H9 (cell line): ENCODE measurements around the gene UQCRHL. TPM values are rescaled to one million over a fixed set of nuclear protein-coding genes. Genes with fewer than 3 reads are reported as not detected.

ENCODE experiments used
- DNase-seq: peaks from one replicate; pipeline ENCODE4 v3.0.0-alpha.2; 2017
- H2AFZ ChIP-seq: one replicate; pipeline ENCODE4 v1.6.1; 2013; ENCODE audit warnings: mild to moderate bottlenecking, low read length, control low read depth, moderate library complexity
- H2AK5ac ChIP-seq: 2 replicates; pipeline ENCODE4 v1.6.1; 2013; ENCODE audit warnings: low read length, control low read depth, mixed read lengths; ENCODE audit not compliant: insufficient read length
- H2BK120ac ChIP-seq: one replicate; pipeline ENCODE4 v1.6.1; 2013; ENCODE audit warnings: low read depth, mild to moderate bottlenecking, low read length, control low read depth, inconsistent platforms; ENCODE audit not compliant: poor library complexity, severe bottlenecking
- H2BK12ac ChIP-seq: 2 replicates; pipeline ENCODE4 v1.6.1; 2013; ENCODE audit warnings: low read length, control low read depth, mixed read lengths, low read depth; ENCODE audit not compliant: insufficient read length
- H2BK15ac ChIP-seq: 2 replicates; pipeline ENCODE4 v1.6.1; 2013; ENCODE audit warnings: low read depth, low read length, control low read depth
- H2BK20ac ChIP-seq: one replicate; pipeline ENCODE4 v1.6.1; 2013; ENCODE audit warnings: low read depth, mild to moderate bottlenecking, low read length, control low read depth, inconsistent platforms; ENCODE audit not compliant: poor library complexity, severe bottlenecking
- H2BK5ac ChIP-seq: 2 replicates; pipeline ENCODE4 v1.6.1; 2013; ENCODE audit warnings: low read length, control low read depth, mixed read lengths; ENCODE audit not compliant: insufficient read length
- H3K14ac ChIP-seq: 2 replicates; pipeline ENCODE4 v1.6.1; 2013; ENCODE audit warnings: low read length, control low read depth; ENCODE audit not compliant: insufficient read depth
- H3K18ac ChIP-seq: 2 replicates; pipeline ENCODE4 v1.6.1; 2013; ENCODE audit warnings: low read depth, mild to moderate bottlenecking, mixed read lengths, low read length, control low read depth; ENCODE audit not compliant: insufficient read length
- H3K23ac ChIP-seq: 2 replicates; pipeline ENCODE4 v1.6.1; 2013; ENCODE audit warnings: low read length, control low read depth, mixed read lengths, low read depth; ENCODE audit not compliant: insufficient read length
- H3K23me2 ChIP-seq: 2 replicates; pipeline ENCODE4 v1.6.1; 2013; ENCODE audit warnings: low read depth, mild to moderate bottlenecking, mixed read lengths, low read length, control low read depth; ENCODE audit not compliant: insufficient read length, poor library complexity, severe bottlenecking
- H3K27ac ChIP-seq: 2 replicates; pipeline ENCODE4 v1.5.1; 2013; ENCODE audit warnings: low read length, control low read depth, mixed read lengths, low read depth; ENCODE audit not compliant: insufficient read length
- H3K27me3 ChIP-seq: 2 replicates; pipeline ENCODE4 v1.6.1; 2013; ENCODE audit warnings: low read length, control low read depth, inconsistent platforms; ENCODE audit not compliant: insufficient read depth
- H3K4ac ChIP-seq: 2 replicates; pipeline ENCODE4 v1.6.1; 2013; ENCODE audit warnings: low read depth, mild to moderate bottlenecking, control low read depth, inconsistent platforms, low read length, moderate library complexity
- H3K4me1 ChIP-seq: 2 replicates; pipeline ENCODE4 v1.6.1; 2013; ENCODE audit warnings: low read length, control low read depth, inconsistent platforms; ENCODE audit not compliant: insufficient read depth
- H3K4me2 ChIP-seq: 2 replicates; pipeline ENCODE4 v1.6.1; 2013; ENCODE audit warnings: low read length, control low read depth, mixed read lengths; ENCODE audit not compliant: insufficient read length, insufficient read depth
- H3K56ac ChIP-seq: 2 replicates; pipeline ENCODE4 v1.6.1; 2013; ENCODE audit warnings: low read depth, mild to moderate bottlenecking, mixed read lengths, low read length, control low read depth; ENCODE audit not compliant: insufficient read length
- H3K79me1 ChIP-seq: 2 replicates; pipeline ENCODE4 v1.6.1; 2013; ENCODE audit warnings: low read depth, mild to moderate bottlenecking, moderate library complexity, low read length, control low read depth, inconsistent platforms; ENCODE audit not compliant: insufficient read depth, poor library complexity, severe bottlenecking
- H3K79me2 ChIP-seq: 2 replicates; pipeline ENCODE4 v1.6.1; 2013; ENCODE audit warnings: low read length, control low read depth, inconsistent platforms; ENCODE audit not compliant: insufficient read depth
- H3K9ac ChIP-seq: 2 replicates; pipeline ENCODE4 v1.6.1; 2013; ENCODE audit warnings: low read length, control low read depth, mixed read lengths; ENCODE audit not compliant: insufficient read length; ENCODE audit errors: extremely low read depth
- H3K9me3 ChIP-seq: one replicate; pipeline ENCODE4 v1.6.1; 2013; ENCODE audit warnings: low read depth, low read length, inconsistent platforms; ENCODE audit not compliant: control insufficient read depth
- H3T11ph ChIP-seq: one replicate; pipeline ENCODE4 v1.6.1; 2013; ENCODE audit warnings: mild to moderate bottlenecking, low read length, control low read depth, inconsistent platforms
- H4K20me1 ChIP-seq: one replicate; pipeline ENCODE4 v1.6.1; 2013; ENCODE audit not compliant: control insufficient read depth, insufficient read length, insufficient read depth
- H4K5ac ChIP-seq: 2 replicates; pipeline ENCODE4 v1.6.1; 2013; ENCODE audit warnings: low read depth, mild to moderate bottlenecking, mixed read lengths, low read length, control low read depth; ENCODE audit not compliant: insufficient read length
- H4K8ac ChIP-seq: replicated peaks from 2 replicates; pipeline ENCODE4 v1.6.1; 2013; ENCODE audit warnings: low read length, control low read depth, mixed read lengths, low read depth; ENCODE audit not compliant: insufficient read length
- H4K91ac ChIP-seq: 2 replicates; pipeline ENCODE4 v1.6.1; 2013; ENCODE audit warnings: low read depth, mild to moderate bottlenecking, moderate library complexity, mixed read lengths, low read length, control low read depth; ENCODE audit not compliant: insufficient read length
- H3K27ac Mint-ChIP-seq, 3 experiments: 2 replicates in 2 of 3; 3 replicates in 1 of 3; pipeline ENCODE4 v1.8.0; 2020 to 2021; ENCODE audit warnings: mixed read lengths in 3 of 3, mild to moderate bottlenecking in 1 of 3, moderate library complexity in 1 of 3
- H3K27me3 Mint-ChIP-seq: 2 replicates; pipeline ENCODE4 v1.8.0; 2021; ENCODE audit warnings: low read depth, mild to moderate bottlenecking, moderate library complexity, mixed read lengths
- H3K36me3 Mint-ChIP-seq, 3 experiments: 2 replicates in 2 of 3; 3 replicates in 1 of 3; pipeline ENCODE4 v1.8.0; 2020 to 2021; ENCODE audit warnings: low read depth in 3 of 3, mixed read lengths in 3 of 3; ENCODE audit not compliant: insufficient read depth in 1 of 3
- H3K4me1 Mint-ChIP-seq, 2 experiments: 2 replicates each; pipeline ENCODE4 v1.8.0; 2020; ENCODE audit warnings: mixed read lengths in 2 of 2
- H3K4me3 Mint-ChIP-seq, 2 experiments: 2 replicates in 1 of 2; 3 replicates in 1 of 2; pipeline ENCODE4 v1.8.0; 2020 to 2021; ENCODE audit warnings: mild to moderate bottlenecking in 2 of 2, mixed read lengths in 2 of 2, moderate library complexity in 1 of 2
- H3K9me3 Mint-ChIP-seq, 2 experiments: 2 replicates in 1 of 2; 3 replicates in 1 of 2; pipeline ENCODE4 v1.8.0; 2020; ENCODE audit warnings: mild to moderate bottlenecking in 2 of 2, mixed read lengths in 2 of 2, moderate library complexity in 1 of 2
- WGBS: extraction: QIAGEN DNeasy Blood & Tissue Kit; methylation state at CpG from one replicate; pipeline ENCODE4 v1.1.7; 2013; ENCODE audit warnings: missing lambda C conversion rate, low lambda C conversion rate, mixed read lengths; ENCODE audit not compliant: insufficient read length; ENCODE audit errors: extremely low coverage; 5-methylcytosine and 5-hydroxymethylcytosine counted together
- total RNA-seq: library from RNA; stranded (reverse); gene quantifications from 2 replicates; pipeline ENCODE4 v1.2.1, GENCODE V29; 2021
- TF ChIP-seq, protein P1 (sequence below): fragments of 200-600 bp; sonication (generic); conservative IDR thresholded peaks from 3 replicates; pipeline ENCODE4 v1.8.0; 2021; ENCODE audit warnings: antibody characterized with exemption, mild to moderate bottlenecking

Gene UQCRHL
- total RNA-seq, 1 experiment from 2014 or later, result 2.0 TPM

- Histone ChIP-seq H3K4me1 (no peaks in the 10 kb centered on the region; the same call in 1 of the 2 replicates), H3K4me2 (no peak overlapping the region), H2BK20ac (no peak overlapping the region), H2BK5ac (no peak overlapping the region), H3K23me2 (no peaks in the 10 kb centered on the region), H2BK120ac (no peak overlapping the region), H3K9ac (no peak overlapping the region), H2AFZ (no peak overlapping the region), H3K27me3 (no peaks in the 10 kb centered on the region), H3T11ph (no peak overlapping the region), H3K79me1 (no peaks in the 10 kb centered on the region), H3K14ac (no peak overlapping the region), H3K27ac (no peak overlapping the region), H3K23ac (no peak overlapping the region), H4K5ac (no peak overlapping the region), H3K79me2 (no peaks in the 10 kb centered on the region), H2BK15ac (no peak overlapping the region), H3K9me3 (no peaks in the 10 kb centered on the region), H3K4ac (no peak overlapping the region), H3K18ac (no peak overlapping the region), H2AK5ac (no peak overlapping the region), H4K20me1 (no peaks in the 10 kb centered on the region), H4K91ac (no peak overlapping the region), H3K56ac (no peak overlapping the region), H2BK12ac (no peak overlapping the region), H4K8ac (no peak overlapping the region)
- peak overlapping the region in 2 of 3 experiments; percentile 33 to 94; a peak in 4 of 7 replicates for H3K27ac Mint-ChIP-seq
- DNase-seq, result no peak
- no CpG with 5 or more reads among the region's 1 CpG for WGBS
- TF ChIP-seq, protein P1, sequence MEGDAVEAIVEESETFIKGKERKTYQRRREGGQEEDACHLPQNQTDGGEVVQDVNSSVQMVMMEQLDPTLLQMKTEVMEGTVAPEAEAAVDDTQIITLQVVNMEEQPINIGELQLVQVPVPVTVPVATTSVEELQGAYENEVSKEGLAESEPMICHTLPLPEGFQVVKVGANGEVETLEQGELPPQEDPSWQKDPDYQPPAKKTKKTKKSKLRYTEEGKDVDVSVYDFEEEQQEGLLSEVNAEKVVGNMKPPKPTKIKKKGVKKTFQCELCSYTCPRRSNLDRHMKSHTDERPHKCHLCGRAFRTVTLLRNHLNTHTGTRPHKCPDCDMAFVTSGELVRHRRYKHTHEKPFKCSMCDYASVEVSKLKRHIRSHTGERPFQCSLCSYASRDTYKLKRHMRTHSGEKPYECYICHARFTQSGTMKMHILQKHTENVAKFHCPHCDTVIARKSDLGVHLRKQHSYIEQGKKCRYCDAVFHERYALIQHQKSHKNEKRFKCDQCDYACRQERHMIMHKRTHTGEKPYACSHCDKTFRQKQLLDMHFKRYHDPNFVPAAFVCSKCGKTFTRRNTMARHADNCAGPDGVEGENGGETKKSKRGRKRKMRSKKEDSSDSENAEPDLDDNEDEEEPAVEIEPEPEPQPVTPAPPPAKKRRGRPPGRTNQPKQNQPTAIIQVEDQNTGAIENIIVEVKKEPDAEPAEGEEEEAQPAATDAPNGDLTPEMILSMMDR, result no peak
- H3K27me3 Mint-ChIP-seq, result peaks cover 2% of the 10 kb centered on the region; the same call in 1 of the 2 replicates
- H3K4me1 Mint-ChIP-seq, result peaks cover 6 to 7% of the 10 kb centered on the region in 2 experiments
- no peak overlapping the region for H3K4me3 Mint-ChIP-seq
- no peaks in the 10 kb centered on the region for H3K36me3 Mint-ChIP-seq
- H3K9me3 Mint-ChIP-seq, result no peaks in the 10 kb centered on the region
Observed at GRCh38 chr1:15808955-15809354, 1.5 kb upstream of the UQCRHL start.
